Uterus (tissue), 4 donors: ENCODE results near the gene UBQLN1. TPM values are rescaled to one million over a fixed set of nuclear protein-coding genes. Genes with fewer than 3 reads are reported as not detected.
"Not testable (repeated sequence)": the region's sequence is repeated elsewhere in the genome, so short reads cannot be mapped to it uniquely, and the experiment has no call there.

Experiments
- DNase-seq, 2 donors: peaks; one replicate each; pipeline ENCODE4 v3.0.0-alpha.2; 2019 to 2020
- H3K27ac ChIP-seq, 2 donors: fragments of 200-600 bp; sonication (generic); 1 replicate in 1 of 2; 2 replicates in 1 of 2; pipeline ENCODE4 v1.5.1; 2016 to 2018
- H3K27me3 ChIP-seq, 2 donors: fragments of 200-600 bp; sonication (generic); one replicate each; pipeline ENCODE4 v1.5.1; 2018 to 2019; ENCODE audit warnings: control low read depth in 1 of 2
- H3K36me3 ChIP-seq, 2 donors: fragments of 200-600 bp; sonication (generic); one replicate each; pipeline ENCODE4 v1.5.1; 2019; ENCODE audit warnings: control low read depth in 1 of 2
- H3K4me1 ChIP-seq, 2 donors: fragments of 200-600 bp; sonication (generic); one replicate each; pipeline ENCODE4 v1.5.1; 2018 to 2019; ENCODE audit warnings: control low read depth in 1 of 2
- H3K4me3 ChIP-seq, 2 donors: fragments of 200-600 bp; sonication (generic); 1 replicate in 1 of 2; 2 replicates in 1 of 2; pipeline ENCODE4 v1.5.1; 2018 to 2019; ENCODE audit warnings: mild to moderate bottlenecking in 1 of 2
- H3K9me3 ChIP-seq, 2 donors: fragments of 200-600 bp; sonication (generic); one replicate each; pipeline ENCODE4 v1.5.1; 2019; ENCODE audit warnings: control low read depth in 1 of 2
- POLR2A ChIP-seq, 2 donors: fragments of 450-650 bp; IDR thresholded peaks; one replicate each; pipeline ENCODE4 v1.6.1; 2016; ENCODE audit warnings: antibody characterized with exemption in 2 of 2, mild to moderate bottlenecking in 1 of 2, moderate library complexity in 1 of 2
- intact Hi-C: fragments of 100-400 bp; cut with DNase I; formaldehyde crosslinking; loops from one replicate; pipeline ENCODE4 v1.15.1; 2023; ENCODE audit warnings: low total_unique reads
- total RNA-seq, 4 donors: library from RNA; depleted of rRNA in 3 of 4; stranded (reverse); fragments of >200 nt in 3 of 4; gene quantifications; one replicate each; pipeline versions ENCODE4 v1.1.0 to v1.2.4, GENCODE V29; 2014 to 2023
- TF ChIP-seq, protein P1 (sequence below), 4 experiments: fragments of 200-600 bp in 2 of 4; fragments of 450-650 bp in 2 of 4; sonication (generic) in 2 of 4; IDR thresholded peaks; one replicate each; pipeline ENCODE4 v1.5.1; 2016 to 2019; ENCODE audit warnings: antibody characterized with exemption in 4 of 4, mild to moderate bottlenecking in 2 of 4, moderate library complexity in 1 of 4
- donor health status: DM: yes; HTN: yes; CAD: no.

UBQLN1 gene
- total RNA-seq, 4 donors from 2014 or later = 66.8 to 155 (median 98.1) TPM

DNA sequence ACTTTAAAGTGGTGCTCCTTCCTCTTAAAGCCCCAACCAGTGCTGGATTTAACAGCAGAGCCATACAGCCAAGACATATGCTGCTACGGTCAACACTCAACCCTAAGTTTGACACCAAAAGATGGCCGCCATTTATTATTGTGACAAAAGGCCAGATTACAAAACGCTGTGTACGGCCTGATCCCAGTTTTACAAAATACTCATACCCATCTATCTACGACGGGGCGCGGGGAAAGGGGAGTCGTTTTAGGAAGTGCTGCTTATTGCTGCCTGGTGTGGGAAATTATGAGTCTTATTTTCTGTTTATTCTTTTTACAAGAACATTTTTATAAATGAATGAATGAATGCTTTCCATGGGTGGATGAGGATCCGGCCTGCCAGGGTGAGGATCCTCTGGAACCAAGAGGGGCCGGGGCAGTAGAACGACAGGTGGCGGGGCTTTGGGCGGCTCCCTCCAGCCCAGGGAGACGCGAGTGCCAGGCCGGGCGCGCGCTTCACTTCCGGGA is 85.3 kb downstream of the UBQLN1 start:
- DNase-seq = peak in 1 of 2 donors; percentile 50
- H3K27me3 ChIP-seq = no peaks in the 10 kb centered on the region
- H3K36me3 ChIP-seq = no peaks in the 10 kb centered on the region
- peak overlapping the region; percentile 86 to 87 for H3K27ac ChIP-seq
- H3K4me3 ChIP-seq = peak overlapping the region; percentile 54 to 78
- no peaks in the 10 kb centered on the region for H3K4me1 ChIP-seq
- TF ChIP-seq, protein P1, sequence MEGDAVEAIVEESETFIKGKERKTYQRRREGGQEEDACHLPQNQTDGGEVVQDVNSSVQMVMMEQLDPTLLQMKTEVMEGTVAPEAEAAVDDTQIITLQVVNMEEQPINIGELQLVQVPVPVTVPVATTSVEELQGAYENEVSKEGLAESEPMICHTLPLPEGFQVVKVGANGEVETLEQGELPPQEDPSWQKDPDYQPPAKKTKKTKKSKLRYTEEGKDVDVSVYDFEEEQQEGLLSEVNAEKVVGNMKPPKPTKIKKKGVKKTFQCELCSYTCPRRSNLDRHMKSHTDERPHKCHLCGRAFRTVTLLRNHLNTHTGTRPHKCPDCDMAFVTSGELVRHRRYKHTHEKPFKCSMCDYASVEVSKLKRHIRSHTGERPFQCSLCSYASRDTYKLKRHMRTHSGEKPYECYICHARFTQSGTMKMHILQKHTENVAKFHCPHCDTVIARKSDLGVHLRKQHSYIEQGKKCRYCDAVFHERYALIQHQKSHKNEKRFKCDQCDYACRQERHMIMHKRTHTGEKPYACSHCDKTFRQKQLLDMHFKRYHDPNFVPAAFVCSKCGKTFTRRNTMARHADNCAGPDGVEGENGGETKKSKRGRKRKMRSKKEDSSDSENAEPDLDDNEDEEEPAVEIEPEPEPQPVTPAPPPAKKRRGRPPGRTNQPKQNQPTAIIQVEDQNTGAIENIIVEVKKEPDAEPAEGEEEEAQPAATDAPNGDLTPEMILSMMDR (IDR thresholded peaks at IDR 0.05) = no peak
- no peak for TF ChIP-seq POLR2A (IDR thresholded peaks at IDR 0.05)
- intact Hi-C loops = no loop called here
- no peaks in the 10 kb centered on the region for H3K9me3 ChIP-seq

DNA sequence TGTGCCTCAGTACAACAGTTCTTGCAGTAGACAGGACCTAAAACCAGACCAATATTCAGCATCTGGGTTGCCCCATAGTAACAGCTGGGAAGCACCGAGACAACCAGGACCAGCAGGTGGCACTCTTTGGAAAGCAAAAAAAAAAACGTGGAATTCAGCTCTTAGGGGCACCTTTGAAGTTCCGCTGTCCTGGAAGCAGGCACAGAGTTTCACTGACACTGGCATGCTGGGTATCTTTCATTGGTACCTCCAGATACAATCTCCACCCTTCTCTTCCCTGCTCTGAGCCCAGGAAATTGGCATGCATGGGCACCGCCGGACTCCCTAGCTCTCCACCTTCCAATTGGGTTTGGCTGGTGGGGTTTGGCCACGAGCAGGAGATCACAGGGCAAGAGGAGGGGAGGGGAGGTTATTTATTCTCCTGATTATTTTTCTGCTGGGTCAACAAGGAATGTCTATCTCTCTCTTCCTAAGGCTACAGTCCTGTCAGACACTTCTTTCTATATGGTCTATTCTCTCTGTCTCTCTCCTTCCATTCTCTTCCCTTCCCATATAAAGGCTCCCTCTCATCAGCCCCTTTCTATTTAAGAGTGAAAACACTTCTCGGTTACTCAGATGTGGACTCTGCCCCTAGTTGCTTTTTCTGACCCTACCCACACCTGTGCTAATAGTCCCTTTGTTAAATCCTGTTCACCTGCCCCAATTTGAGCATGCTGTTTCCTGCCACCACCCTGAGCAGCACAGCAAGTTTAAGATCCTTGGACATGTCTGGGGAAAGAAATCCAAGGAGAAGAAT is 86.7 kb downstream of the UBQLN1 start:
- intact Hi-C loops = no loop called here
- Histone ChIP-seq H3K4me1 (no peaks in the 10 kb centered on the region), H3K4me3 (no peak overlapping the region), H3K9me3 (no peaks in the 10 kb centered on the region), H3K27ac (no peak overlapping the region), H3K27me3 (no peaks in the 10 kb centered on the region), H3K36me3 (no peaks in the 10 kb centered on the region)
- no peak for DNase-seq
- no peak for TF ChIP-seq POLR2A (IDR thresholded peaks at IDR 0.05)
- TF ChIP-seq, protein P1 (IDR thresholded peaks at IDR 0.05) = peak; percentile 39 to 66 (median 48)

DNA sequence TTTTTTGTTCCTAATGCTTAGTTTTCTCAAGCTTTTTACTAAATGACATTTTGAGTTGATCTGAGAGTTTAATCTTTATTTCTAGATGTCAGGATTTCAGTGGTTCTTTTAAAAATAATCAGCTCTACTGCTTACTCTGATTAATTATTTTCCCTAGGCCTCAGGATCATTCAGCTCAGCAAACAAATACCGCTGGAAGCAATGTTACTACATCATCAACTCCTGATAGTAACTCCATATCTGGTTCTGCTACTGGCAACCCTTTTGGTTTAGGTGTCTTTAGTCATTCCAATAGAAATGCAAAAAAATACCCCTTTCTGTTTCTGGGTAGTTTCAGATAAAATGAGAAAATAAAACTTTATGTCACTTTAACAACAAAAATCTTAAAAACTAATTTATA is 90.5 kb downstream of the UBQLN1 start:
- intact Hi-C loops = no loop called here

DNA sequence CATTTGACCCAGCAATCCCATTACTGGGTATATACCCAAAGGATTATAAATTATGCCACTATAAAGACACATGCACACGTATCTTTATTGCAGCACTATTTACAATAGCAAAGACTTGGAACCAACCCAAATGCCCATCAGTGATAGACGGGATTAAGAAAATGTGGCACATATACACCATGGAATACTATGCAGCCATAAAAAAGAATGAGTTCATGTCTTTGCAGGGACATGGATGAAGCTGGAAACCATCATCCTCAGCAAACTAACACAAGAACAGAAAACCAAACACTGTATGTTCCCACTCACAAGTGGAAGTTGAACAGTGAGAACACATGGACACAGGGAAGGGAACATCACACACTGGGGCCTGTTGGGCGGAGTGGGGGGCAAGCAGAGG is 94.5 kb downstream of the UBQLN1 start:
- H3K27ac ChIP-seq, H3K36me3 ChIP-seq, H3K4me1 ChIP-seq, H3K4me3 ChIP-seq, H3K9me3 ChIP-seq, DNase-seq, intact Hi-C loops, H3K27me3 ChIP-seq: not testable (repeated sequence)

More for the DNA sequence above, 90.5 kb downstream of the UBQLN1 start:
- Histone ChIP-seq H3K27ac (no peak overlapping the region), H3K36me3 (no peaks in the 10 kb centered on the region), H3K27me3 (no peaks in the 10 kb centered on the region), H3K9me3 (no peaks in the 10 kb centered on the region), H3K4me3 (no peak overlapping the region), H3K4me1 (no peaks in the 10 kb centered on the region)
- no peak for DNase-seq
- TF ChIP-seq, protein P1 (IDR thresholded peaks at IDR 0.05) = no peak
- TF ChIP-seq POLR2A (IDR thresholded peaks at IDR 0.05) = no peak

Other genes starting within 250 kb of the UBQLN1 start
- 10 to 100 TPM in 1 of 4 donors, 1 to 10 TPM in 3; 1.8 to 13.3 (median 3.3) TPM for gene FRMD3, start 169.6 kb downstream of the UBQLN1 start, total RNA-seq
- 1 to 10 TPM in 3 of 4 donors, not detected in 1; 2.6 to 5.5 (median 4.0) TPM for gene IDNK, start 84.8 kb downstream of the UBQLN1 start, total RNA-seq
- 10 to 100 TPM in 3 of 4 donors, 1 to 10 TPM in 1; 4.9 to 44.1 (median 19.0) TPM for gene GKAP1, start 109.8 kb upstream of the UBQLN1 start, total RNA-seq
- gene KIF27, start 213.5 kb upstream of the UBQLN1 start, total RNA-seq = 10 to 100 TPM in 2 of 4 donors, 1 to 10 TPM in 2; 4.9 to 23.3 (median 9.6) TPM